Neural crest cell (in vitro differentiated cells): ENCODE data around the gene ZNHIT2. TPM values are rescaled to one million over a fixed set of nuclear protein-coding genes. Genes with fewer than 3 reads are reported as not detected.

ENCODE experiments used
- DNase-seq: peaks from one replicate; pipeline ENCODE4 v3.0.0; 2021; ENCODE audit warnings: low read depth, mixed read lengths, low spot score
- H3K27ac Mint-ChIP-seq: one replicate; pipeline ENCODE4 v1.8.0; 2021; ENCODE audit warnings: mild to moderate bottlenecking, mixed read lengths; ENCODE audit not compliant: unreplicated experiment
- H3K27me3 Mint-ChIP-seq: 2 replicates; pipeline ENCODE4 v1.8.0; 2021; ENCODE audit warnings: low read depth, mild to moderate bottlenecking, mixed read lengths
- H3K36me3 Mint-ChIP-seq: 2 replicates; pipeline ENCODE4 v1.8.0; 2021; ENCODE audit warnings: low read depth, mild to moderate bottlenecking, mixed read lengths
- H3K4me1 Mint-ChIP-seq: 2 replicates; pipeline ENCODE4 v1.8.0; 2021; ENCODE audit warnings: mixed read lengths
- H3K4me3 Mint-ChIP-seq: one replicate; pipeline ENCODE4 v1.8.0; 2021; ENCODE audit warnings: mild to moderate bottlenecking, mixed read lengths
- H3K9me3 Mint-ChIP-seq: 2 replicates; pipeline ENCODE4 v1.8.0; 2021; ENCODE audit warnings: mixed read lengths
- CTCF ChIP-seq: fragments of 200-600 bp; sonication (generic); conservative IDR thresholded peaks from 2 replicates; pipeline ENCODE4 v1.5.0; 2021; ENCODE audit warnings: antibody characterized with exemption, mild to moderate bottlenecking
- total RNA-seq: library from RNA; stranded (reverse); gene quantifications from 2 replicates; pipeline ENCODE4 v1.2.1, GENCODE V29; 2021

Gene ZNHIT2
- total RNA-seq, 1 donor from 2014 or later = 8.0 TPM

- H3K4me1 Mint-ChIP-seq = no peaks in the 10 kb centered on the region
- no peak overlapping the region for H3K4me3 Mint-ChIP-seq
- H3K27me3 Mint-ChIP-seq = no peaks in the 10 kb centered on the region
- no peak overlapping the region for H3K27ac Mint-ChIP-seq
- no peak for TF ChIP-seq CTCF
- peaks cover 3% of the 10 kb centered on the region for H3K36me3 Mint-ChIP-seq
- DNase-seq = no peak
- no peaks in the 10 kb centered on the region for H3K9me3 Mint-ChIP-seq
Measured at GRCh38 chr11:65102142-65103095, 15.1 kb downstream of the ZNHIT2 start.

GRCh38 chr11:65100674-65101350, 16.7 kb downstream of the ZNHIT2 start:
- H3K36me3 Mint-ChIP-seq = no peaks in the 10 kb centered on the region

GRCh38 chr11:65096926-65097325, 20.6 kb downstream of the ZNHIT2 start:
- TF ChIP-seq CTCF = no peak
- Mint-ChIP-seq H3K36me3 (no peaks in the 10 kb centered on the region), H3K9me3 (no peaks in the 10 kb centered on the region), H3K27me3 (no peaks in the 10 kb centered on the region), H3K4me1 (peaks cover 4% of the 10 kb centered on the region), H3K27ac (no peak overlapping the region), H3K4me3 (peak overlapping the region; percentile 97)
- DNase-seq = no peak

More at GRCh38 chr11:65100674-65101350, 16.7 kb downstream of the ZNHIT2 start:
- Mint-ChIP-seq H3K27me3 (no peaks in the 10 kb centered on the region), H3K4me1 (peaks cover 2% of the 10 kb centered on the region), H3K27ac (no peak overlapping the region), H3K4me3 (no peak overlapping the region), H3K9me3 (no peaks in the 10 kb centered on the region)
- no peak for DNase-seq
- peak; percentile 42 for TF ChIP-seq CTCF

- Mint-ChIP-seq H3K4me1 (peaks cover 4% of the 10 kb centered on the region), H3K36me3 (no peaks in the 10 kb centered on the region), H3K27ac (peak within 1 kb of the TSS; percentile 99), H3K27me3 (no peaks in the 10 kb centered on the region), H3K4me3 (peak within 1 kb of the TSS; percentile 97), H3K9me3 (no peaks in the 10 kb centered on the region)
- peak; percentile 78 for DNase-seq
- TF ChIP-seq CTCF = no peak
Measured at GRCh38 chr11:65095974-65096806, 21.3 kb downstream of the ZNHIT2 start, which contains the start of gene VPS51. Gene VPS51, plus strand, starts transcription at chr11:65096214. Its CDS starts 37 bp downstream, at chr11:65096251.

- Mint-ChIP-seq H3K9me3 (no peaks in the 10 kb centered on the region), H3K36me3 (no peaks in the 10 kb centered on the region), H3K27ac (peak overlapping the region; percentile 99), H3K4me3 (peak overlapping the region; percentile 97), H3K27me3 (no peaks in the 10 kb centered on the region), H3K4me1 (peaks cover 4% of the 10 kb centered on the region)
- no peak for DNase-seq
- no peak for TF ChIP-seq CTCF
Measured at GRCh38 chr11:65095427-65095826, 22.1 kb downstream of the ZNHIT2 start.
